ENCODE results near the gene ISLR2.

DNA sequence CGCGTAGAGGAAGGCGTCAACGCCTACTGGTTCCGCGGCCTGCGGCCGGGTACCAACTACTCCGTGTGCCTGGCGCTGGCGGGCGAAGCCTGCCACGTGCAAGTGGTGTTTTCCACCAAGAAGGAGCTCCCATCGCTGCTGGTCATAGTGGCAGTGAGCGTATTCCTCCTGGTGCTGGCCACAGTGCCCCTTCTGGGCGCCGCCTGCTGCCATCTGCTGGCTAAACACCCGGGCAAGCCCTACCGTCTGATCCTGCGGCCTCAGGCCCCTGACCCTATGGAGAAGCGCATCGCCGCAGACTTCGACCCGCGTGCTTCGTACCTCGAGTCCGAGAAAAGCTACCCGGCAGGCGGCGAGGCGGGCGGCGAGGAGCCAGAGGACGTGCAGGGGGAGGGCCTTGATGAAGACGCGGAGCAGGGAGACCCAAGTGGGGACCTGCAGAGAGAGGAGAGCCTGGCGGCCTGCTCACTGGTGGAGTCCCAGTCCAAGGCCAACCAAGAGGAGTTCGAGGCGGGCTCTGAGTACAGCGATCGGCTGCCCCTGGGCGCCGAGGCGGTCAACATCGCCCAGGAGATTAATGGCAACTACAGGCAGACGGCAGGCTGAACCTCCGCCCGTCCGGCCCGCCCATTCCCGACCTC is 4.1 kb downstream of the ISLR2 start:
- TF ChIP-seq, protein P1, sequence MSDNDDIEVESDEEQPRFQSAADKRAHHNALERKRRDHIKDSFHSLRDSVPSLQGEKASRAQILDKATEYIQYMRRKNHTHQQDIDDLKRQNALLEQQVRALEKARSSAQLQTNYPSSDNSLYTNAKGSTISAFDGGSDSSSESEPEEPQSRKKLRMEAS (CRISPR knock-in tag; IDR thresholded peaks at IDR 0.05), result peak; percentile 97
- peak; percentile 68; the same call in 1 of the 2 replicates for TF ChIP-seq CREB1 (CRISPR knock-in tag; IDR thresholded peaks at IDR 0.05)
- TF ChIP-seq, protein P2, sequence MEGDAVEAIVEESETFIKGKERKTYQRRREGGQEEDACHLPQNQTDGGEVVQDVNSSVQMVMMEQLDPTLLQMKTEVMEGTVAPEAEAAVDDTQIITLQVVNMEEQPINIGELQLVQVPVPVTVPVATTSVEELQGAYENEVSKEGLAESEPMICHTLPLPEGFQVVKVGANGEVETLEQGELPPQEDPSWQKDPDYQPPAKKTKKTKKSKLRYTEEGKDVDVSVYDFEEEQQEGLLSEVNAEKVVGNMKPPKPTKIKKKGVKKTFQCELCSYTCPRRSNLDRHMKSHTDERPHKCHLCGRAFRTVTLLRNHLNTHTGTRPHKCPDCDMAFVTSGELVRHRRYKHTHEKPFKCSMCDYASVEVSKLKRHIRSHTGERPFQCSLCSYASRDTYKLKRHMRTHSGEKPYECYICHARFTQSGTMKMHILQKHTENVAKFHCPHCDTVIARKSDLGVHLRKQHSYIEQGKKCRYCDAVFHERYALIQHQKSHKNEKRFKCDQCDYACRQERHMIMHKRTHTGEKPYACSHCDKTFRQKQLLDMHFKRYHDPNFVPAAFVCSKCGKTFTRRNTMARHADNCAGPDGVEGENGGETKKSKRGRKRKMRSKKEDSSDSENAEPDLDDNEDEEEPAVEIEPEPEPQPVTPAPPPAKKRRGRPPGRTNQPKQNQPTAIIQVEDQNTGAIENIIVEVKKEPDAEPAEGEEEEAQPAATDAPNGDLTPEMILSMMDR (IDR thresholded peaks at IDR 0.05), result peak; percentile 62
- no peak for TF ChIP-seq MYBL2 (CRISPR knock-in tag; IDR thresholded peaks at IDR 0.05)
- TF ChIP-seq RORB (CRISPR knock-in tag; IDR thresholded peaks at IDR 0.05), result no peak
- TF ChIP-seq, protein P3, sequence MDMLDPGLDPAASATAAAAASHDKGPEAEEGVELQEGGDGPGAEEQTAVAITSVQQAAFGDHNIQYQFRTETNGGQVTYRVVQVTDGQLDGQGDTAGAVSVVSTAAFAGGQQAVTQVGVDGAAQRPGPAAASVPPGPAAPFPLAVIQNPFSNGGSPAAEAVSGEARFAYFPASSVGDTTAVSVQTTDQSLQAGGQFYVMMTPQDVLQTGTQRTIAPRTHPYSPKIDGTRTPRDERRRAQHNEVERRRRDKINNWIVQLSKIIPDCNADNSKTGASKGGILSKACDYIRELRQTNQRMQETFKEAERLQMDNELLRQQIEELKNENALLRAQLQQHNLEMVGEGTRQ (CRISPR knock-in tag; IDR thresholded peaks at IDR 0.05), result no peak; the same call in 1 of the 2 replicates
- TF ChIP-seq GABPB1 (CRISPR knock-in tag; IDR thresholded peaks at IDR 0.05), result no peak
- TF ChIP-seq, protein P4, sequence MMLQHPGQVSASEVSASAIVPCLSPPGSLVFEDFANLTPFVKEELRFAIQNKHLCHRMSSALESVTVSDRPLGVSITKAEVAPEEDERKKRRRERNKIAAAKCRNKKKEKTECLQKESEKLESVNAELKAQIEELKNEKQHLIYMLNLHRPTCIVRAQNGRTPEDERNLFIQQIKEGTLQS (CRISPR knock-in tag; conservative IDR thresholded peaks at IDR 0.05), result no peak
- TF ChIP-seq, protein P5, sequence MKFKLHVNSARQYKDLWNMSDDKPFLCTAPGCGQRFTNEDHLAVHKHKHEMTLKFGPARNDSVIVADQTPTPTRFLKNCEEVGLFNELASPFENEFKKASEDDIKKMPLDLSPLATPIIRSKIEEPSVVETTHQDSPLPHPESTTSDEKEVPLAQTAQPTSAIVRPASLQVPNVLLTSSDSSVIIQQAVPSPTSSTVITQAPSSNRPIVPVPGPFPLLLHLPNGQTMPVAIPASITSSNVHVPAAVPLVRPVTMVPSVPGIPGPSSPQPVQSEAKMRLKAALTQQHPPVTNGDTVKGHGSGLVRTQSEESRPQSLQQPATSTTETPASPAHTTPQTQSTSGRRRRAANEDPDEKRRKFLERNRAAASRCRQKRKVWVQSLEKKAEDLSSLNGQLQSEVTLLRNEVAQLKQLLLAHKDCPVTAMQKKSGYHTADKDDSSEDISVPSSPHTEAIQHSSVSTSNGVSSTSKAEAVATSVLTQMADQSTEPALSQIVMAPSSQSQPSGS (CRISPR knock-in tag; IDR thresholded peaks at IDR 0.05; ENCODE audit: borderline replicate concordance, low read depth), result peak; percentile 57; the same call in 1 of the 2 replicates
- TF ChIP-seq, protein P6, sequence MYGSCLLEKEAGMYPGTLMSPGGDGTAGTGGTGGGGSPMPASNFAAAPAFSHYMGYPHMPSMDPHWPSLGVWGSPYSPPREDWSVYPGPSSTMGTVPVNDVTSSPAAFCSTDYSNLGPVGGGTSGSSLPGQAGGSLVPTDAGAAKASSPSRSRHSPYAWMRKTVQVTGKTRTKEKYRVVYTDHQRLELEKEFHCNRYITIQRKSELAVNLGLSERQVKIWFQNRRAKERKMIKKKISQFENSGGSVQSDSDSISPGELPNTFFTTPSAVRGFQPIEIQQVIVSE (CRISPR knock-in tag; IDR thresholded peaks at IDR 0.05; ENCODE audit: borderline replicate concordance), result no peak
- TF ChIP-seq, protein P7, sequence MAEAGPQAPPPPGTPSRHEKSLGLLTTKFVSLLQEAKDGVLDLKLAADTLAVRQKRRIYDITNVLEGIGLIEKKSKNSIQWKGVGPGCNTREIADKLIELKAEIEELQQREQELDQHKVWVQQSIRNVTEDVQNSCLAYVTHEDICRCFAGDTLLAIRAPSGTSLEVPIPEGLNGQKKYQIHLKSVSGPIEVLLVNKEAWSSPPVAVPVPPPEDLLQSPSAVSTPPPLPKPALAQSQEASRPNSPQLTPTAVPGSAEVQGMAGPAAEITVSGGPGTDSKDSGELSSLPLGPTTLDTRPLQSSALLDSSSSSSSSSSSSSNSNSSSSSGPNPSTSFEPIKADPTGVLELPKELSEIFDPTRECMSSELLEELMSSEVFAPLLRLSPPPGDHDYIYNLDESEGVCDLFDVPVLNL (CRISPR knock-in tag; IDR thresholded peaks at IDR 0.05; ENCODE audit: borderline replicate concordance, low read depth), result no peak
- no peak for TF ChIP-seq ZNF263 (CRISPR knock-in tag; IDR thresholded peaks at IDR 0.05; ENCODE audit: low read depth)
- no peak for TF ChIP-seq PRRX2 (CRISPR knock-in tag; IDR thresholded peaks at IDR 0.05)
- TF ChIP-seq, protein P8, sequence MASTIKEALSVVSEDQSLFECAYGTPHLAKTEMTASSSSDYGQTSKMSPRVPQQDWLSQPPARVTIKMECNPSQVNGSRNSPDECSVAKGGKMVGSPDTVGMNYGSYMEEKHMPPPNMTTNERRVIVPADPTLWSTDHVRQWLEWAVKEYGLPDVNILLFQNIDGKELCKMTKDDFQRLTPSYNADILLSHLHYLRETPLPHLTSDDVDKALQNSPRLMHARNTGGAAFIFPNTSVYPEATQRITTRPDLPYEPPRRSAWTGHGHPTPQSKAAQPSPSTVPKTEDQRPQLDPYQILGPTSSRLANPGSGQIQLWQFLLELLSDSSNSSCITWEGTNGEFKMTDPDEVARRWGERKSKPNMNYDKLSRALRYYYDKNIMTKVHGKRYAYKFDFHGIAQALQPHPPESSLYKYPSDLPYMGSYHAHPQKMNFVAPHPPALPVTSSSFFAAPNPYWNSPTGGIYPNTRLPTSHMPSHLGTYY (CRISPR knock-in tag; IDR thresholded peaks at IDR 0.05), result no peak

All from WTC11 (cell line).